ENCODE measurements around the gene GPC6.

DNA sequence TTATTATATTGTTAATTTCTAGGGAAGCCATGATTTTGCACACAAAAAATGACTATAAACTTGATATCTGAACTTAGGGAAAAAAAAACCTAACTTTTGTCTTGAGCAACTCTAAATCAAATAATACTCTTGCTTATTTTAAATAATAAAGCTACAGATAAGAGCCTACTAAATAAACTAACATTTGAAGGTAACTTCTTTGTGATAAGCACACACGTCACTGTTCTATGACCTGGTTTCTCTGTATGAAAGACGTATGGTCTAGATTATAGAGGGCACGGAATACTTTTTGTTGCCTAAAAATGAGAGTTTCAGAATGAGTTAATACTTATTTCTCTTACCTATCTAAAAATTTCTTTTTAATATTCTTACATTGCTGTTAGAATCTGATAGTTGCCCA is 649.6 kb downstream of the GPC6 start:
- TF ChIP-seq, protein P1, sequence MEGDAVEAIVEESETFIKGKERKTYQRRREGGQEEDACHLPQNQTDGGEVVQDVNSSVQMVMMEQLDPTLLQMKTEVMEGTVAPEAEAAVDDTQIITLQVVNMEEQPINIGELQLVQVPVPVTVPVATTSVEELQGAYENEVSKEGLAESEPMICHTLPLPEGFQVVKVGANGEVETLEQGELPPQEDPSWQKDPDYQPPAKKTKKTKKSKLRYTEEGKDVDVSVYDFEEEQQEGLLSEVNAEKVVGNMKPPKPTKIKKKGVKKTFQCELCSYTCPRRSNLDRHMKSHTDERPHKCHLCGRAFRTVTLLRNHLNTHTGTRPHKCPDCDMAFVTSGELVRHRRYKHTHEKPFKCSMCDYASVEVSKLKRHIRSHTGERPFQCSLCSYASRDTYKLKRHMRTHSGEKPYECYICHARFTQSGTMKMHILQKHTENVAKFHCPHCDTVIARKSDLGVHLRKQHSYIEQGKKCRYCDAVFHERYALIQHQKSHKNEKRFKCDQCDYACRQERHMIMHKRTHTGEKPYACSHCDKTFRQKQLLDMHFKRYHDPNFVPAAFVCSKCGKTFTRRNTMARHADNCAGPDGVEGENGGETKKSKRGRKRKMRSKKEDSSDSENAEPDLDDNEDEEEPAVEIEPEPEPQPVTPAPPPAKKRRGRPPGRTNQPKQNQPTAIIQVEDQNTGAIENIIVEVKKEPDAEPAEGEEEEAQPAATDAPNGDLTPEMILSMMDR (IDR thresholded peaks at IDR 0.05), result no peak
- TF ChIP-seq, protein P2, sequence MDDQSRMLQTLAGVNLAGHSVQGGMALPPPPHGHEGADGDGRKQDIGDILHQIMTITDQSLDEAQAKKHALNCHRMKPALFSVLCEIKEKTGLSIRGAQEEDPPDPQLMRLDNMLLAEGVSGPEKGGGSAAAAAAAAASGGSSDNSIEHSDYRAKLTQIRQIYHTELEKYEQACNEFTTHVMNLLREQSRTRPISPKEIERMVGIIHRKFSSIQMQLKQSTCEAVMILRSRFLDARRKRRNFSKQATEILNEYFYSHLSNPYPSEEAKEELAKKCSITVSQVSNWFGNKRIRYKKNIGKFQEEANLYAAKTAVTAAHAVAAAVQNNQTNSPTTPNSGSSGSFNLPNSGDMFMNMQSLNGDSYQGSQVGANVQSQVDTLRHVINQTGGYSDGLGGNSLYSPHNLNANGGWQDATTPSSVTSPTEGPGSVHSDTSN (IDR thresholded peaks at IDR 0.05), result no peak

Data from A549 (cell line).